Naive thymus-derived CD4-positive, alpha-beta T cell (primary cell): ENCODE data around the gene ZBP1. TPM values are rescaled to one million over a fixed set of nuclear protein-coding genes. Genes with fewer than 3 reads are reported as not detected.

Experiments
- ATAC-seq: fragments of 150-1000 bp; cut with Tn5 transposase; 2 replicates; pipeline ENCODE4 v1.10.0; 2021; ENCODE audit warnings: mild to moderate bottlenecking, moderate library complexity
- CTCF ChIA-PET: fragments of 350-600 bp; sonication (Branson Sonifier 250); formaldehyde crosslinking; loops from one replicate; lab custom pipeline; 2021; ENCODE audit warnings: antibody characterized with exemption; lab: Charles Lee
- POLR2A ChIA-PET: fragments of 350-600 bp; sonication (Branson Sonifier 250); formaldehyde crosslinking; loops from one replicate; lab custom pipeline; 2021; ENCODE audit warnings: antibody characterized with exemption, inconsistent platforms; lab: Charles Lee
- DNase-seq, 9 donors: peaks; one replicate each; pipeline versions ENCODE4 v3.0.0 to v3.0.0-alpha.2; 2020 to 2022; ENCODE audit warnings: mixed read lengths in 1 of 9
- H3K27ac ChIP-seq: one replicate; pipeline ENCODE4 v1.7.0; 2013; ENCODE audit warnings: mild to moderate bottlenecking, low read depth, low read length, moderate library complexity
- H3K27me3 ChIP-seq, 2 donors: one replicate each; pipeline ENCODE4 v1.7.0; 2013; ENCODE audit warnings: low read length in 2 of 2, mild to moderate bottlenecking in 2 of 2, moderate library complexity in 2 of 2; ENCODE audit not compliant: control insufficient read depth in 2 of 2, insufficient read depth in 2 of 2
- H3K36me3 ChIP-seq, 3 experiments: 1 replicate in 2 of 3; 2 replicates in 1 of 3; pipeline ENCODE4 v1.7.0; 2013; ENCODE audit warnings: low read length in 3 of 3, mild to moderate bottlenecking in 3 of 3, moderate library complexity in 1 of 3; ENCODE audit not compliant: insufficient read depth in 3 of 3, control insufficient read depth in 2 of 3
- H3K4me1 ChIP-seq, 2 donors: one replicate each; pipeline ENCODE4 v1.7.0; 2013; ENCODE audit warnings: low read length in 2 of 2, mild to moderate bottlenecking in 2 of 2, moderate library complexity in 1 of 2; ENCODE audit not compliant: control insufficient read depth in 2 of 2, insufficient read depth in 2 of 2
- H3K4me3 ChIP-seq: 2 replicates; pipeline ENCODE4 v1.7.0; 2013; ENCODE audit warnings: mild to moderate bottlenecking, low read length
- H3K9me3 ChIP-seq, 3 experiments: 1 replicate in 2 of 3; 2 replicates in 1 of 3; pipeline ENCODE4 v1.7.0; 2013; ENCODE audit warnings: low read length in 3 of 3; ENCODE audit not compliant: control insufficient read depth in 2 of 3
- H3K27ac Mint-ChIP-seq, 9 donors: one replicate each; pipeline ENCODE4 v1.8.0; 2020 to 2022; ENCODE audit warnings: mixed read lengths in 9 of 9, mild to moderate bottlenecking in 8 of 9, moderate library complexity in 5 of 9, inconsistent platforms in 2 of 9
- H3K27me3 Mint-ChIP-seq, 5 donors: one replicate each; pipeline ENCODE4 v1.8.0; 2021 to 2022; ENCODE audit warnings: mixed read lengths in 5 of 5, mild to moderate bottlenecking in 1 of 5
- H3K36me3 Mint-ChIP-seq, 5 donors: one replicate each; pipeline ENCODE4 v1.8.0; 2020 to 2022; ENCODE audit warnings: mixed read lengths in 5 of 5, mild to moderate bottlenecking in 3 of 5, inconsistent platforms in 1 of 5
- H3K4me1 Mint-ChIP-seq, 7 donors: one replicate each; pipeline ENCODE4 v1.8.0; 2020 to 2022; ENCODE audit warnings: mixed read lengths in 7 of 7, mild to moderate bottlenecking in 3 of 7, inconsistent platforms in 1 of 7
- H3K4me3 Mint-ChIP-seq, 10 donors: one replicate each; pipeline ENCODE4 v1.8.0; 2020 to 2022; ENCODE audit warnings: mild to moderate bottlenecking in 10 of 10, mixed read lengths in 10 of 10, moderate library complexity in 6 of 10, inconsistent platforms in 2 of 10
- H3K9me3 Mint-ChIP-seq, 11 donors: one replicate each; pipeline ENCODE4 v1.8.0; 2020 to 2022; ENCODE audit warnings: mixed read lengths in 11 of 11, mild to moderate bottlenecking in 4 of 11, inconsistent platforms in 1 of 11, moderate library complexity in 1 of 11
- intact Hi-C, 2 donors: fragments of 100-400 bp; cut with micrococcal nuclease; formaldehyde crosslinking; loops; one replicate each; pipeline ENCODE4 v1.15.1; 2023
- polyA plus RNA-seq, 2 donors: library from polyadenylated mRNA; unstranded; fragments of 300-500 nt; fragmentation: Illumina TruSeq; gene quantifications; one replicate each; pipeline ENCODE4 v1.2.3, GENCODE V29; 2021
- total RNA-seq, 6 experiments: library from RNA in 5 of 6; stranded (reverse) in 5 of 6; gene quantifications; 1 replicate in 5 of 6; 2 replicates in 1 of 6; pipeline ENCODE4 v1.2.3 and lab custom pipeline; 2021 to 2026

Gene ZBP1
- total and polyA plus RNA-seq, 7 experiments from 2014 or later = 5.9 to 27.9 (median 10.4) TPM

- H3K27ac ChIP-seq = no peak overlapping the region
- H3K4me1 Mint-ChIP-seq = peaks cover 8 to 30% (median 19%) of the 10 kb centered on the region in 7 donors
- no peak for ATAC-seq
- peak in 1 of 9 donors; percentile 18 for DNase-seq
- no peak overlapping the region for H3K4me3 ChIP-seq
- no peaks in the 10 kb centered on the region for H3K27me3 ChIP-seq
- H3K27me3 Mint-ChIP-seq = peaks cover 0 to 21% (median 0%) of the 10 kb centered on the region in 5 donors
- H3K4me1 ChIP-seq = peaks cover 9% of the 10 kb centered on the region in 2 donors
- H3K9me3 Mint-ChIP-seq = no peaks in the 10 kb centered on the region
- no peak overlapping the region for H3K27ac Mint-ChIP-seq
- ChIA-PET POLR2A (interaction anchor here (2.4 kb wide), 1 partner anchor 24 kb away, joined by 14 read pairs; no protein-coding TSS in a partner anchor), CTCF (interaction anchor here (0.8 to 3.5 kb wide), 9 partner anchors 25 to 527 kb away, joined by 3 to 23 read pairs (median 3); no protein-coding TSS in a partner anchor)
- no peaks in the 10 kb centered on the region for H3K9me3 ChIP-seq
- peaks cover 0 to 10% (median 0%) of the 10 kb centered on the region in 3 experiments for H3K36me3 ChIP-seq
- H3K4me3 Mint-ChIP-seq = no peak overlapping the region
- H3K36me3 Mint-ChIP-seq = peaks cover 0 to 12% (median 0%) of the 10 kb centered on the region in 5 donors
- intact Hi-C loops = no loop called here
Observed at GRCh38 chr20:57652606-57653545, 32.6 kb upstream of the ZBP1 start.

GRCh38 chr20:57651881-57652605 lies 31.8 kb upstream of the ZBP1 start:
- CTCF ChIA-PET = interaction anchor here (0.6 to 3.5 kb wide), 6 partner anchors 24 to 55 kb away, joined by 3 to 23 read pairs (median 6); no protein-coding TSS in a partner anchor
- no peak overlapping the region for H3K27ac ChIP-seq
- no peak overlapping the region for H3K4me3 ChIP-seq
- Mint-ChIP-seq H3K9me3 (no peaks in the 10 kb centered on the region), H3K27ac (no peak overlapping the region), H3K36me3 (peaks cover 0 to 12% (median 0%) of the 10 kb centered on the region in 5 donors), H3K4me3 (no peak overlapping the region), H3K27me3 (peaks cover 0 to 24% (median 0%) of the 10 kb centered on the region in 5 donors), H3K4me1 (peaks cover 5 to 25% (median 13%) of the 10 kb centered on the region in 7 donors)
- intact Hi-C loops = no loop called here
- POLR2A ChIA-PET = no interaction called here
- peaks cover under 1 to 1% of the 10 kb centered on the region in 2 donors for H3K4me1 ChIP-seq
- H3K27me3 ChIP-seq = no peaks in the 10 kb centered on the region
- H3K36me3 ChIP-seq = peaks cover 0 to 10% (median 0%) of the 10 kb centered on the region in 3 experiments
- DNase-seq = peak in 1 of 9 donors; percentile 8
- no peak for ATAC-seq
- no peaks in the 10 kb centered on the region for H3K9me3 ChIP-seq

DNA sequence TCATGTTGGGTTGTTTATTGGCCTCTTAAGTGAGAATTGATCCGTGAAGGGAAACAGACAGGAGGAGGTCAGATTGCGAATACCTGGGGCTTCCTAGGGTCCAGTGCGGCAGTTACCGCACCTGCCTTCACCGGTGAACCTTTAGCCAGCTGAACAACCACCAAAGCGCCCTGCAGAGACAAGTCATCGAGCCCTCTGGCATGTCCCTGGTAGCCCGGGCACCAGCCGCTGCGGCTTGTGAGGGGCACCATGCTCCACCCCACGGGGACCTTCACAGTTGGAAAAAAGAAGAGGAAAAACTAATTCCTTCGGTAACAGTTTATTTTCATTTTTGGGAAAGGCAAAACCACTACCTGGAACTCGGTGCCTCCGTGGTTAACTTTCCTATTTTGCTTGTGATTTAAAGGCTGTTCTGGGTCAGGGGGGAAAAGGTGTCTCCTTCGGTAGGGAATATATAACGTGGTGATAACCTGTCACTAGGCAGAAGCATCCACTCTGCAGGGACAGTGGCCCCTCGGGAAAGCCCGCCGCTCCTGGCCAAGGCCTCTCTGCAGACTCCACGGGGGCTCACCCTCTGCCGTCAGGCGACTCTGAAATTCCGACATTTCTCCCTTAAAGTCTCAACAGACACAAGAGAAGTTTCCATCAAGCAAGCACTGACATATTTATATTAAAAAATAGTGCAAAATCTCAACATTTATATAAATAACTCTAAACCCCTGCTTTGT lies 30.7 kb upstream of the ZBP1 start:
- no peaks in the 10 kb centered on the region for H3K27me3 ChIP-seq
- H3K27ac Mint-ChIP-seq = peak overlapping the region in 1 of 9 donors; percentile 17
- H3K4me1 ChIP-seq = no peaks in the 10 kb centered on the region
- ChIA-PET CTCF (interaction anchor here (0.6 to 3.5 kb wide), 3 partner anchors 23 to 28 kb away, joined by 5 to 23 read pairs (median 8); no protein-coding TSS in a partner anchor), POLR2A (no interaction called here)
- peaks cover 0 to 15% (median 0%) of the 10 kb centered on the region in 5 donors for H3K36me3 Mint-ChIP-seq
- peaks cover 0 to 4% (median 0%) of the 10 kb centered on the region in 11 donors for H3K9me3 Mint-ChIP-seq
- DNase-seq = peak in 1 of 9 donors; percentile 13
- peaks cover 0 to 31% (median 0%) of the 10 kb centered on the region in 5 donors for H3K27me3 Mint-ChIP-seq
- H3K27ac ChIP-seq = no peak overlapping the region
- H3K9me3 ChIP-seq = no peaks in the 10 kb centered on the region
- H3K4me1 Mint-ChIP-seq = peaks cover 5 to 22% (median 7%) of the 10 kb centered on the region in 7 donors
- H3K4me3 ChIP-seq = no peak overlapping the region
- no peak for ATAC-seq
- intact Hi-C loops = no loop called here
- no peak overlapping the region for H3K4me3 Mint-ChIP-seq
- peaks cover 0 to 10% (median 0%) of the 10 kb centered on the region in 3 experiments for H3K36me3 ChIP-seq

DNA sequence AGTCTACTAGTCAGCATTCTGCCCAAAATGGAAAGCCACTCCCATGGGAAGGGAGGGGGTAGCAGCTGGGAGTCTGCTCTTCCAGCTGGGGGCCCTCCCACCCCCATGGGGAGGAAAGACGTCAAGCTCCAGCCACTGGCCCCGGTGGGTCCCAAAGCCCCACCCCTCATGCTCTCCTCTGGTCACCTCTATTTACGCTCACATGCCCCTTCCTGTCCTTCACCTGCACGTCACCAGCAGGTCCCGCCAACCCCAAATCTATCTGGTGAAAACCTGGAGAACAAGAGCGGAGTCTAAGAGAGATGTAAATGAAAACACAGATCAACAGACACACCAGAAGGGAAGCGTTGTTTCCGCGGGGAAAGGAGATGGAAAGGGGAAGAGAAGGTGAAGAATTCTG lies 30.0 kb upstream of the ZBP1 start:
- H3K4me3 Mint-ChIP-seq = no peak overlapping the region
- no peaks in the 10 kb centered on the region for H3K9me3 ChIP-seq
- H3K36me3 Mint-ChIP-seq = peaks cover 0 to 15% (median 0%) of the 10 kb centered on the region in 5 donors
- peaks cover 0 to 34% (median 0%) of the 10 kb centered on the region in 5 donors for H3K27me3 Mint-ChIP-seq
- peak overlapping the region in 1 of 9 donors; percentile 17 for H3K27ac Mint-ChIP-seq
- H3K4me1 Mint-ChIP-seq = peaks cover 5 to 15% (median 7%) of the 10 kb centered on the region in 7 donors
- ChIA-PET POLR2A (interaction anchor here (0.6 kb wide), 1 partner anchor 85 kb away, joined by 3 read pairs; no protein-coding TSS in a partner anchor), CTCF (interaction anchor here (1.4 kb wide), 1 partner anchor 61 kb away, joined by 3 read pairs; no protein-coding TSS in a partner anchor)
- intact Hi-C loops = no loop called here
- peaks cover 0 to 10% (median 0%) of the 10 kb centered on the region in 3 experiments for H3K36me3 ChIP-seq
- no peak for DNase-seq
- no peak overlapping the region for H3K4me3 ChIP-seq
- no peak overlapping the region for H3K27ac ChIP-seq
- no peaks in the 10 kb centered on the region for H3K27me3 ChIP-seq
- no peaks in the 10 kb centered on the region for H3K4me1 ChIP-seq
- ATAC-seq = no peak
- peaks cover 0 to 6% (median 0%) of the 10 kb centered on the region in 11 donors for H3K9me3 Mint-ChIP-seq

DNA sequence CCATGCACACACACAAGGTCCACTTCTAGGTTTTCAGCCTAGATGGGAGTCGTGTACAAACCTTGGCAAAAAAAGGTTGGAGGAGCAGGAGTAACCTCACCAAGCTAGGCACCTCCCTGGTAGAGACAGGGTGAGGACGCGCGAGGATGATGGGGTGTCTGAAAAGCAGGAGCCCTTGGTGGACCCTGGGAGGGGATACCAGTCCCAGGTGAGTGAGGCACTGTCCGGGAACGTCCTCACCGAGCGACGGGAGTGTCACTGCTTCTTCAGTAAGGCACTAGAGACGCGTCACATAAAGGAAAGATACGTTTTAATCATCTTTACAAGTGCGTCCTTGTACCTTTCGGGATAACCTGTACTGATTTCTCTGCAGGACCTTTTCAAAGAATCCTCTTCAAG lies 29.4 kb upstream of the ZBP1 start:
- H3K36me3 Mint-ChIP-seq = peaks cover under 1 to 15% (median 5%) of the 10 kb centered on the region in 5 donors
- Histone ChIP-seq H3K4me1 (no peaks in the 10 kb centered on the region), H3K36me3 (peaks cover 0 to 10% (median 0%) of the 10 kb centered on the region in 3 experiments), H3K9me3 (no peaks in the 10 kb centered on the region), H3K27me3 (no peaks in the 10 kb centered on the region), H3K27ac (no peak overlapping the region), H3K4me3 (no peak overlapping the region)
- intact Hi-C loops = no loop called here
- POLR2A ChIA-PET = interaction anchor here (0.6 kb wide), 1 partner anchor 85 kb away, joined by 3 read pairs; no protein-coding TSS in a partner anchor
- peak in 1 of 9 donors; percentile 3 for DNase-seq
- peaks cover 0 to 12% (median 6%) of the 10 kb centered on the region in 11 donors for H3K9me3 Mint-ChIP-seq
- no peak overlapping the region for H3K27ac Mint-ChIP-seq
- H3K4me3 Mint-ChIP-seq = no peak overlapping the region
- peaks cover 0 to 40% (median 0%) of the 10 kb centered on the region in 5 donors for H3K27me3 Mint-ChIP-seq
- CTCF ChIA-PET = interaction anchor here (0.5 to 1.4 kb wide), 2 partner anchors 36 to 62 kb away, joined by 3 to 4 read pairs; no protein-coding TSS in a partner anchor
- no peak for ATAC-seq
- peaks cover 5 to 10% (median 5%) of the 10 kb centered on the region in 7 donors for H3K4me1 Mint-ChIP-seq
